HuH-7.5 (cell line): ENCODE data around the gene RNF10.
"Not testable (repeated sequence)": the region's sequence is repeated elsewhere in the genome, so short reads cannot be mapped to it uniquely, and the experiment has no call there.

Source experiments
- DNase-seq: peaks from one replicate; pipeline ENCODE4 v3.0.0; 2011; ENCODE audit warnings: low spot score

Gene RNF10

DNA sequence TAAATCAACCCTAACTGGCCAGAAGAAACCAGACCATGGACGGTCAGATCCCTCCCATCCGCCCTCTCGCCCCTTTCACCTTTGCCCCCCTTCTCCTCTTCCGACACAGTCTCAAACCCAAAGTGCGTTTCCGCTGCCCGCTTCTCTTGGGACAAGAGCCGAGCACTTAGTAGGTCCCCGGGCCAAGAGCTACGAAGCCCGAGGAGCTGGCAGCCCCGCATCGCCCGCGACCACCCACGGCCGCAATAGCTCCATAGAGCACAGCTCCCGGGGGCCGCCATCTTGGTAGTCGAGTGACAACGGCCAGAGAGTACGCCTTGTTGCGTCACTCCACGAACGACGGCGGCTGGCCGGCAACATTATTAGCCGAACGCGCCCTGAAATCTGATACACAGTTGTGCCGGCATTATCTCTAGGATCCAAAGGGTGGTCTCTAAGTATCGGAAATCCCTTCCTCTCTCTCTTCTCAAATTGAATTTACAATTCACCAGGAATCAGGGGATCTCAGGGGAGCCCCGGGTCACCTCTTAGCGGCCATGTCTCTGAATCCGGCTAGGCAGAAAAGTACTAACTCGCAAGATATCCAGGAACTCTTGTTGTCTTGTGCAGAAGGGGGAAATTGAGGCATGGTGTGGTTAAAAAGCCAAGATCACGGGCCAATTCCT lies 5.2 kb upstream of the RNF10 start, which contains the start of gene COQ5:
Gene COQ5, minus strand, starts transcription at position 298 of the 665 bp plus-strand sequence. Its CDS starts 17 bp downstream, at position 281.
- peak; percentile 49 for DNase-seq

DNA sequence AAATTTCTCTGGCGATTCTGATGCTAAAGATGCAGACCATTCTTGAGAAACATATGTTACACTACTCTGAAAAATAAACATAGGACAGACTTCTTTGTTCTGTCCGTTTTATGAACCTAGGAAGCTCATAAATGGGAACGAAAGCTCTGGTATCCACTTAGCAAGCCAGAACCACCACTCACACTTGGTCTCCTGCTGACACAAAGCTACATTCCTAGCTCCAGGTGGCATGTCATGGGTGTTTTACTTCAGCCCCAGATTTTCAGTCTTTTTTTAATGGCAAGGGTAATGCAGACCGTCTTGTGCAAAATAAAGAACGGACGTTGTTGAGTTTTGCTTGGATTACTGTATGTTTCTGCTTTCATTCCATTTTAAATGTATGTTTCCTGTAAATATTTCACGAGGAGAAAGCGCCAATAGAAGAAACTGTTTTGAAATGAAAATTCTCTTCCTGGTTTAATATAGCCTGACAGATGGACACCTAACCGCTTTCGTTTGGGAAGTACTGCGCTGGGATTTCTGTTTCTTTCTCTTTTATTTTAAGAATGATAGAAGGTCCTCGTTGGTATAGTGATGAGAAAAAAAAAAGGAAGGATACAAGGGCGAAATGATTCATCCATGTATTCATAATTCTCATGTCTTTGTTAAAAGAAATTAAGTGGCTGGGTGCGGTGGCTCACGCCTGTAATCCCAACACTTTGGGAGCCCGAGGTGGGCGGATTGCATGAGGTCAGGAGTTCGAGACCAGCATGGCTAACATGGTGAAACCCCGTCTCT lies 4.3 kb upstream of the RNF10 start:
- DNase-seq = peak; percentile 56

GRCh38 chr12:120530418-120530761 lies 3.8 kb upstream of the RNF10 start:
- not testable (repeated sequence) for DNase-seq

GRCh38 chr12:120532701-120533238 lies 1.4 kb upstream of the RNF10 start:
- no peak for DNase-seq

DNA sequence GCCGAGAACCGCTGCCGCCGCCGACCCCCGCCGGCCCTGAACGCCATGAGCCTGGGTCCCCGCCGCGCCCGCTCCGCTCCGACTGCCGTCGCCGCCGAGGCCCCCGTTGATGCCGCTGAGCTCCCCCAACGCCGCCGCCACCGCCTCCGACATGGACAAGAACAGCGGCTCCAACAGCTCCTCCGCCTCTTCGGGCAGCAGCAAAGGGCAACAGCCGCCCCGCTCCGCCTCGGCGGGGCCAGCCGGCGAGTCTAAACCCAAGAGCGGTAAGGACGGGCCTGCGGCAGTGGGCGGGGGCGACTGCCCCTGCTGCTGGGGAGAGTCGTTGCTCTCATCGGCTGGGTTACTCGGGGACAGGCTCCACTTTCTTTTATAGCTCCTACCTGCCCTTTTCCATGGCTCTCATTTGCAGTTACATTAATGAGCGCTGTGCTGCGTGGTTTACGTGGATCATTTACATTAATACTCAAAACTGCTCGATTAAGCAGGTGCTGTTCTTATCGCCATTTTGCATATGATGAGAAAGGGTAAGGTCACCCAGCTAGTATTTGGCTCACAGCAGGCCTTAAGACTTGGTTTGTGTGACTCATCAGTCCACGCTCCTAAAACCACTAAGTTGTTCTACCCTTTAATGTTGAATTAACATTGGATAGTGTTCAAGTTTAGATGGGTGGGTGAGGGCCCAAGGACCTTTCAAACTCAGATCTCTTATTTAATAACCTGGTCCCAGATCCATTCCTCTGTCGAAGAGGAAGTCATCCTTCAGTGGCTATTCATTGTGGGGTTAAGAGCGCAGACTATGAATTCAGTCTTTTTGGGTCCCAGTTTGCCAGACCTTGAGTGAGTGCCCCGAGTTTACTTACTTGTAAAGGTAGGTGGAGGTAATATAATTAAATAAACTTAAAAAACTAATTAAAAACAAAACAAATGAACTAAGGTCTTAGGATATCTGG lies 823 bp downstream of the RNF10 start:
- peak; percentile 57 for DNase-seq

GRCh38 chr12:120536064-120536791 lies 2.1 kb downstream of the RNF10 start:
- DNase-seq = no peak

DNA sequence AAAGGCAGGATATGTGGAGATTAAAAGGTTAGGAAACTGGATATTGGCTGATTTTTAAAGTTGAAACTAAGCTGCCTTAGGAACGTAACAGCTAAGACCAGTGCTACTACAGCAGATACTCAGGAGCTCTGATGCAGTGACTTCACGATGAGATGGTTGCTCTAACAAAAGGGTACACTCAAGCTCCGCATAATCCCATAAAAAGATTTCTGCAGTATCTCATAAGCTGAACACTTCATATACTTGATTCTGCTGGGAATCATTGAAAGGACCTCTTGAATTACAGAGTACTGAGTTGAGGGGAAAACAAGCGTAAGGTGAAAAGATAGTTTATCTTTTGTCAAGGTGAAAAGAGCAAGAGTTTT lies 3.7 kb downstream of the RNF10 start:
- no peak for DNase-seq

DNA sequence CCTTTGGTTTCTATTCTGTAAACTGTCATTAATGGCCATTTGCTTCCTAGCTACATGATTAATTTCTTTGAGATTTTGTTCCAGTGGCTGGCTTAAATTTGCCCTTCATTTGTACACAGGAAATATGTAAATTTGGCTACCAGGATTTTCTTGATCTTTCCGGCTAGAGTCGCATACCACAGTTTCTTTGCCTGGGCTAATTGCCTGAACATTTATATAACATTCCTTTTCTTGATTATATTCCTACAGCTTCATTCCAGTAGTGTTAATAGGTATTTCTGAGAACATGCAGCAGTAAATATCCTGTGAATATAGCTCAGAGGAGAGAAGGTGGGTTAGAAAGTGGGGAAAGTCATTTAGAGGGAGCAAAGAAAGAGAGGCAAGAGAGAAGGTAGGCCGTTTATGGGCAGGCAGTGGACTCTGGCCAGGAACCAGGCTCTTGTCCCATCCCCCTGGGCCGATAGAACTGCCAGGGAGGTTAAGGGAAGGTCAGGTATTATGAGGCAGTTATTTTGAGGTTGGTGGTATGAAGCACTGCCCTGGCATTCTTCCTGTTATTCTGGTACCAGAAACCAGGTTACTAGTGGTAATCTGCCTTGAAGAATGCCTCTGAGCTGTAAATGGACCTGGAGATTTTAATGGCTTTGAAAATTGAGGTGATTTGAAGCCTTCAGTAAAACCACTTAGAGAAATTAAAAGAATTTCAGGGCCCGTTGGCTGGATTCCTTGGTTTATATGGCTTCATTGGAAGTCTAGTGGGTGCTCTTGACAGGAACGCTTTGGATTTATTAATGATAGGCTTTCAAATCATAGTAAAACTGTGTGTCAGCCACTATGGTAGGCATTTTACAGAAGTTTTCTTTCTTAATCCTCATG lies 4.4 kb downstream of the RNF10 start:
- DNase-seq = peak; percentile 44

DNA sequence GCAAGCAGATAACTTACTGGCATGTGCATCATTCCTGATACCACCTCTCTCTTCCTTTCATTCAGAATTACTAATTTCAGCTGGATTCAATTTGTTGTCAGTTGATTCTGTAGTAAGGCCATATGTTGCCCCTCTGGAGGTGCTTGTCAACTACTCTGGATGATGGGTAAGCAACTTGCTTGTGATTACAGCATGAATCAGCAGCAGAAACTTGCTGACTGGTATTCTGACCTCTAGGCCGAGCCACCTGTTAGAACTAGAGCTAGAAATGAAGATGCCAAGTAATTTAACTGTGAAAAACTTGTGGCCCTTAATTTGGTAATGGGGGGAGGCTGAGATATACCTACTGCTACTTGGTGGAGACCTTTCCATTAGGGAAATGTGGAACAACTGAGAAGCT lies 5.1 kb downstream of the RNF10 start:
- DNase-seq = no peak

GRCh38 chr12:120540445-120540844 lies 6.3 kb downstream of the RNF10 start:
- DNase-seq = no peak

GRCh38 chr12:120542166-120542565 lies 8.0 kb downstream of the RNF10 start:
- no peak for DNase-seq

- no peak for DNase-seq
Measured at GRCh38 chr12:120544691-120545090, 10.5 kb downstream of the RNF10 start.

DNA sequence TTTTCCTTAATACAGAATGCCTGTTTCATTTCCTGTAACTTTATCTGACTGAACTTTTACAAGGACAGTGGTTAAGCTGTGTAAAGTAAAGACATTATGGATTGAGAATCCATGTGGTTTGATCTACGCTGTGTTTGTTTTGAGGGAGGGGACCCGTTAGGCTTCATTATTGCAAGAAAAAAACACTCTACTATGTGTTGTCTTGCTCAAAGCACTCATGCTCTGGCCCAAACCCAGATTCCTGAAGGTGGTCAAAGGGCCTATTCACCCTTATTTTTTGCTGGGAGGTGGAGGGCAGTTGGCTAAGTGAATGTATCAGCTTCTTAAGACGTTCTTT lies 11.9 kb downstream of the RNF10 start:
- no peak for DNase-seq

DNA sequence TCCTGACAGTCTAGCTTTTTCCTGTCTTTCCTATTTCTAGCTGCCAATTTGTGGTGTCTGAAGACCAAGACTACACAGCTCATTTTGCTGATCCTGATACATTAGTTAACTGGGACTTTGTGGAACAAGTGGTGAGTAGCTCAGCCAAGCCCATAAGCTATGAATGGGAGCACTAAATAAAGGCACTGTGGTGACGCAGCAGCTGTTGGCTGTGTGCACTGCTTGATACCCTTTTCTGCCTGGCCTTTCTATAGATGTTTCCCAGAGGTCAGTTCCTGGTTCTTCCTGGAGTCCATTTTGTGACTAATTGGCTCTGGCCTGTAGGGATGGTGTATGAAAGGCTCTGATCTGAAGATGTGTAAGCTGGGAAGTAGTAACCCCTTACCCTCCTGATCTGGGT lies 20.5 kb downstream of the RNF10 start:
- no peak for DNase-seq

DNA sequence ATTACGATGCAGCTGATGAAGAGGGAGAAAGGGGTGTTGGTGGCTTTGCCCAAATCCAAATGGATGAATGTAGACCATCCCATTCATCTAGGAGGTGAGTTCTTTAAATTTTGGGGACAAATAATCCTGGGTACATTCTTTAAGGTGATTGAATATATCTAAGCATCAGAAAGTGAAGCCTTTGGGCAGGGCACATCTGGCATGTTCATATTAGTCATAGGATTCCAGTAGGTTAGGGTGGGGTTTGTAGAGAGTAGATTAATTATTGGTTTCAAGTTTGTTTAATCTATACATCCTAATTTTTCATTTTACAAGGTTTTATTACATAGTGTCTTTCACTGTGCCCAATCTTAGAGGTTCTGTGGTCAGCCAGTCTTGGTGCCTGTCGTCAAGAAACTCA lies 23.4 kb downstream of the RNF10 start:
- no peak for DNase-seq

DNA sequence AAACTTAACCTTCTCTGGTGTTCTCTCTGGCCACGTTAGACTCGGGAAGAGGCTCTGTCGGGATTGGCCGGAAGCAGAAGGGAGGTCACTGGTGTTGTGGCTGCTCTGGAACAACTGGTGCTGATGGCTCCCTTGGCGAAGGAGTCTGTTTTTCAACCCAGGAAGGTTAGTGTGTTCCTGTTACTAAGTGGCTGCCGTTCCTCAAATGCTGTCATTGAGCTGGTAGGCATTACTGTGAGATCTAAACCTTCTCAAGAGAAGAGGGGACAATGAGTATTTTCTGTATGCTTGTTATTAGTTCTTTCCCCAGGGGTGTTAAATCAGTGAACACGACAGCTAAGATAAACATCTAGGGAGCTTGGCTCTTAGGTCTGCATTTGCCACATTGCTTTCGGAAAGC lies 28.8 kb downstream of the RNF10 start:
- DNase-seq = no peak

- no peak for DNase-seq
Measured at GRCh38 chr12:120563495-120563894, 29.3 kb downstream of the RNF10 start.

DNA sequence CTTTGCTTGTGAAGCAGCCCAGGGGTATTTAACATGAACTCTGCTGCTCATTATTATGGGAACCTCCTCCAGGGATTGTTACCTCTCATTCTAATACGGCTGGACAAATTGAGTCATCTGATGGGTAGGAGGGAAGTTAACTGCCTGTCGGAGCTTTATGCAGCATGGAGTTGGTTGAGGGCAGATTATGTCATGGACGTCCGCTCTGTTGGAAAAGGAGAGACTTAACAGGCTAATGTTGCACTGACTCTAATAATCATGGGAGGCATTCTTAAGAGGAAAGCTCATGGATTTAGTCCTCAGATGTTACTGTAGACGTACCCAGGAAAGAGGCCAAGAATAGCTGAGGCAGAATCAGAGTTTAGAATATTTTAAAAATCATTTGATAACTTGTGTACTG lies 37.1 kb downstream of the RNF10 start:
- no peak for DNase-seq

- no peak for DNase-seq
Measured at GRCh38 chr12:120573560-120573959, 39.4 kb downstream of the RNF10 start.

GRCh38 chr12:120574106-120574505 lies 40.0 kb downstream of the RNF10 start:
- DNase-seq = no peak

- no peak for DNase-seq
Measured at GRCh38 chr12:120579179-120579578, 45.0 kb downstream of the RNF10 start.
